HCT116 (cell line): ENCODE data around the gene DHX58. TPM values are rescaled to one million over a fixed set of nuclear protein-coding genes. Genes with fewer than 3 reads are reported as not detected.

Source experiments
- ATAC-seq: fragments of 200-7000 bp; cut with Tn5 transposase; 2 replicates; pipeline ENCODE4 v1.9.1; 2020; ENCODE audit warnings: mild to moderate bottlenecking, moderate library complexity
- BruUV-seq: library from RNA; stranded (reverse); fragments of 400-500 nt; replicated peaks from 2 replicates; lab custom pipeline; 2021; lab: Mats Ljungman, UMichigan
- CTCF ChIA-PET: fragments of 300-600 bp; sonication (Branson Sonifier 250); formaldehyde crosslinking; loops from one replicate; lab custom pipeline; 2021; ENCODE audit warnings: antibody characterized with exemption; lab: Charles Lee
- POLR2A ChIA-PET: fragments of 300-600, 350-600 bp; sonication (Branson Sonifier 250); formaldehyde crosslinking; loops from one replicate; lab custom pipeline; 2021; ENCODE audit warnings: antibody characterized with exemption; lab: Charles Lee
- RAD21 ChIA-PET, 2 experiments: fragments of 300-600 bp; sonication (Branson Sonifier 250); formaldehyde crosslinking; loops; one replicate each; lab custom pipeline; 2023; ENCODE audit warnings: low total read pairs in 2 of 2; ENCODE audit not compliant: uncharacterized antibody in 2 of 2, unreplicated experiment in 2 of 2, low non-redundant PET in 1 of 2; lab: Charles Lee
- DNase-seq: peaks from one replicate; pipeline ENCODE4 v3.0.0-alpha.2; 2010; ENCODE audit warnings: low read depth, low spot score
- H2AFZ ChIP-seq: fragments of 200-600 bp; shearing (Covaris generic), sonication (generic); 2 replicates; pipeline ENCODE4 v1.6.1; 2017; ENCODE audit warnings: low read depth, mixed run types, mixed read lengths, antibody characterized with exemption, low read length; ENCODE audit not compliant: poor library complexity, severe bottlenecking
- H3K27ac ChIP-seq: 2 replicates; pipeline ENCODE4 v1.5.1; 2012; ENCODE audit warnings: low read depth, low read length
- H3K27me3 ChIP-seq: fragments of 200-600 bp; sonication (generic); 2 replicates; pipeline ENCODE4 v1.6.1; 2016; ENCODE audit warnings: mixed run types, low read length, mixed read lengths; ENCODE audit not compliant: insufficient read depth
- H3K36me3 ChIP-seq, 2 experiments: fragments of 200-500 bp in 1 of 2; fragments of 200-600 bp in 1 of 2; sonication (Bioruptor generic) in 1 of 2; sonication (generic) in 1 of 2; 2 replicates each; pipeline versions ENCODE4 v1.5.1 to v1.6.1; 2014 to 2016; ENCODE audit warnings: low read length in 2 of 2, inconsistent platforms in 1 of 2, mixed read lengths in 1 of 2, mixed run types in 1 of 2; ENCODE audit not compliant: insufficient read depth in 2 of 2, control insufficient read depth in 1 of 2
- H3K4me1 ChIP-seq, 2 experiments: fragments of 200-600 bp in 1 of 2; sonication (generic) in 1 of 2; 2 replicates each; pipeline versions ENCODE4 v1.5.1 to v1.6.1; 2012 to 2017; ENCODE audit warnings: low read length in 2 of 2, inconsistent platforms in 1 of 2, mild to moderate bottlenecking in 1 of 2, mixed read lengths in 1 of 2, mixed run types in 1 of 2, moderate library complexity in 1 of 2; ENCODE audit not compliant: insufficient read depth in 2 of 2, control insufficient read depth in 1 of 2
- H3K4me2 ChIP-seq: fragments of 200-600 bp; sonication (generic); 2 replicates; pipeline ENCODE4 v1.6.1; 2017; ENCODE audit warnings: mixed run types, low read length, mixed read lengths
- H3K4me3 ChIP-seq, 2 experiments: fragments of 200-600 bp in 1 of 2; sonication (generic) in 1 of 2; replicated peaks in 1 of 2; 2 replicates each; pipeline ENCODE4 v1.5.1; 2011 to 2016; ENCODE audit warnings: low read length in 2 of 2, control low read depth in 1 of 2, low read depth in 1 of 2, mild to moderate bottlenecking in 1 of 2, mixed read lengths in 1 of 2, mixed run types in 1 of 2
- H3K79me2 ChIP-seq: fragments of 200-600 bp; sonication (generic); 2 replicates; pipeline ENCODE4 v1.6.1; 2017; ENCODE audit warnings: mild to moderate bottlenecking, mixed run types, low read length, moderate library complexity, mixed read lengths; ENCODE audit not compliant: insufficient read depth
- H3K9ac ChIP-seq: fragments of 200-600 bp; sonication (generic); 2 replicates; pipeline ENCODE4 v1.6.1; 2016; ENCODE audit warnings: low read length, mixed read lengths
- H3K9me2 ChIP-seq: fragments of 200-600 bp; sonication (generic), shearing (Covaris generic); 2 replicates; pipeline ENCODE4 v1.6.1; 2017; ENCODE audit warnings: mixed run types, mild to moderate bottlenecking, moderate library complexity; ENCODE audit not compliant: insufficient read depth
- H3K9me3 ChIP-seq, 2 experiments: fragments of 200-500 bp in 1 of 2; fragments of 200-600 bp in 1 of 2; sonication (Bioruptor generic) in 1 of 2; sonication (generic) in 1 of 2; 2 replicates each; pipeline ENCODE4 v1.6.1; 2014 to 2017; ENCODE audit warnings: low read length in 2 of 2, mixed read lengths in 2 of 2, inconsistent platforms in 1 of 2, low read depth in 1 of 2, mild to moderate bottlenecking in 1 of 2, mixed run types in 1 of 2, moderate library complexity in 1 of 2; ENCODE audit not compliant: control insufficient read depth in 1 of 2, insufficient read depth in 1 of 2
- H4K20me1 ChIP-seq: fragments of 200-600 bp; sonication (generic), shearing (Covaris generic); 2 replicates; pipeline ENCODE4 v1.6.1; 2017; ENCODE audit warnings: mixed run types, mild to moderate bottlenecking, moderate library complexity; ENCODE audit not compliant: insufficient read depth
- CBX3 ChIP-seq: IDR thresholded peaks from 2 replicates; pipeline ENCODE4 v1.6.1; 2012; ENCODE audit warnings: low read depth
- CEBPB ChIP-seq: IDR thresholded peaks from 2 replicates; pipeline ENCODE4 v1.6.1; 2012; ENCODE audit warnings: low read depth
- CTCF ChIP-seq, 3 experiments: fragments of 200-600 bp in 1 of 3; sonication (generic) in 1 of 3; IDR thresholded peaks in 2 of 3; conservative IDR thresholded peaks in 1 of 3; 2 replicates each; pipeline ENCODE4 v1.5.1; 2012 to 2017; ENCODE audit warnings: low read depth in 2 of 3, low read length in 2 of 3, antibody characterized with exemption in 1 of 3, borderline replicate concordance in 1 of 3, control low read depth in 1 of 3, mild to moderate bottlenecking in 1 of 3, mixed read lengths in 1 of 3, mixed run types in 1 of 3, moderate library complexity in 1 of 3; ENCODE audit not compliant: insufficient read depth in 1 of 3
- EGR1 ChIP-seq: IDR thresholded peaks from 2 replicates; pipeline ENCODE4 v1.6.1; 2012; ENCODE audit warnings: low read depth
- EZH2 ChIP-seq: fragments of 200-600 bp; sonication (generic); IDR thresholded peaks from 2 replicates; pipeline ENCODE4 v1.6.1; 2017; ENCODE audit warnings: antibody characterized with exemption, mixed run types
- EZH2phosphoT487 ChIP-seq: fragments of 200-600 bp; IDR thresholded peaks from 2 replicates; pipeline ENCODE4 v1.6.1; 2018; ENCODE audit warnings: antibody characterized with exemption, borderline replicate concordance
- JUND ChIP-seq: IDR thresholded peaks from 2 replicates; pipeline ENCODE4 v1.6.1; 2012
- MAX ChIP-seq: IDR thresholded peaks from 2 replicates; pipeline ENCODE4 v1.6.1; 2012
- RAD21 ChIP-seq: IDR thresholded peaks from 2 replicates; pipeline ENCODE4 v1.6.1; 2012; ENCODE audit warnings: low read depth, mild to moderate bottlenecking
- REST ChIP-seq: IDR thresholded peaks from 2 replicates; pipeline ENCODE4 v1.6.1; 2012; ENCODE audit warnings: low read depth
- TCF7L2 ChIP-seq: IDR thresholded peaks from 2 replicates; pipeline ENCODE4 v1.7.0; 2011; ENCODE audit warnings: borderline replicate concordance, inconsistent platforms; ENCODE audit not compliant: insufficient read depth, insufficient read length; ENCODE audit errors: extremely low read depth
- YY1 ChIP-seq: IDR thresholded peaks from 2 replicates; pipeline ENCODE4 v1.6.1; 2011; ENCODE audit warnings: low read length, low read depth, moderate library complexity, mild to moderate bottlenecking; ENCODE audit not compliant: insufficient replicate concordance; ENCODE audit errors: extremely low read depth
- intact Hi-C: fragments of 100-400 bp; cut with micrococcal nuclease; formaldehyde crosslinking; loops from 2 replicates; pipeline ENCODE4 v1.10.0; 2022
- total RNA-seq: library from RNA; stranded (reverse); gene quantifications from one replicate; pipeline ENCODE4 v1.2.1, GENCODE V29; 2021; ENCODE audit not compliant: unreplicated experiment

DHX58 gene
- total RNA-seq, 1 experiment from 2014 or later: 1.2 TPM

DNA sequence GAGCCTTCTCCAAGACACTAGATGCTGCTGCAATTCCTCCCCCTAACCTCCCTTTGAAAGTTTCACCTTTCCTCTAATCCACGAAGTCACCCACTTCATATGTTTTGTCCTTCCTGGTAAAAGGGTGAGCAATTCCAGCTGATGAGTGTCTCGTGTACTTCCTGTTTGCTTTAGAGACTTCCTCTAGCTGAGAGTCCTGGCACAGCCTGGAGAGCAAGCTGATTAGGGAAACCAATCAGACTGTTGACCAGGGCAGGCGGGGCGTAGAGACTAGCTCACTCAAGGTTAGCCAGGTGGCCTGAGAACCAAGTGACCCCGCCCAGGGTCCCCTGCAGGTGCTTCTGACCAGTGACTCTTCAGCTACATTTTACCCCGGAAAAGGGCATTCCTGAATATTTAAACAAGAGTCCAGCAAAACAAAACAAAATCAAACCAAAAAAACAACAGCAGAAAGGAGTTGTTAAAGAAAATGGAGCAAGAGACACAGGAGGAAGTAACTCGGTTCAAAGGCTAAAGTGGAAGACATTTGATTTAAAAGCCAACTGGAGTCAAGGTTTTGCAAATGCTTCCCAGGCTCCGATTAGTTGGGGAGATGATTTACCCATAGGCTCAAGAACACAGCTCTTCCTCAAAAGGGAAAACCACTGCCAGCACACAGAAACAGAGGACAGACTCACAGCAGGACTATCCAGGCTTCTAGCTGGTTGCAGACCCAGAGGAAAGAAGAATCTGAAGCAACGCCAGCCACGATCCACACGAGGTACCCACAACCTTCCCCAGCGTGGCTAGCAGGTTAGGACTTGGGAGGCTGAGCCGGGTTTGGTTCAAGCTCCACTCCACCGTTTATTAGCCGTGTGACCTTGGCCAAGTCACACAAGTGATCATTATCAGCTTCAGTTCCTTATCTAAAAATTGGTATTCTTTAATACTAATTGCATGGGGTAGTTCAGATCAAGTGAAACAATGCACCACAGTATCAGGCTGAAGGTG is 23.4 kb upstream of the DHX58 start:
- intact Hi-C loops: no loop called here
- peak overlapping the region; percentile 17; the same call in 1 of the 2 replicates for H3K4me2 ChIP-seq
- H3K9me2 ChIP-seq: no peaks in the 10 kb centered on the region
- peaks cover 0 to 11% of the 10 kb centered on the region in 2 experiments; a peak in 2 of 4 replicates for H3K4me1 ChIP-seq
- no peaks in the 10 kb centered on the region for H3K27me3 ChIP-seq
- ChIA-PET POLR2A (no interaction called here), CTCF (interaction anchor here (0.9 to 1.1 kb wide), 2 partner anchors 107 to 391 kb away, joined by 3 to 4 read pairs; no protein-coding TSS in a partner anchor), RAD21 (no interaction called here)
- no peak overlapping the region for H3K9ac ChIP-seq
- H4K20me1 ChIP-seq: no peaks in the 10 kb centered on the region
- no peak overlapping the region for H3K27ac ChIP-seq
- H3K9me3 ChIP-seq: no peaks in the 10 kb centered on the region
- H2AFZ ChIP-seq: no peak overlapping the region
- H3K4me3 ChIP-seq: no peak overlapping the region
- peaks cover under 1 to 10% of the 10 kb centered on the region in 2 experiments; a peak in 3 of 4 replicates for H3K36me3 ChIP-seq
- TF ChIP-seq RAD21 (no peak), REST (no peak), EZH2phosphoT487 (no peak), CEBPB (no peak), CBX3 (no peak), JUND (no peak), MAX (no peak), CTCF (IDR thresholded peaks at IDR 0.05 in 2 of 3, conservative IDR thresholded peaks at IDR 0.05 in 1 of 3; ENCODE audit: borderline replicate concordance in 1 of 3, insufficient read depth in 1 of 3, low read depth in 2 of 3, low read length in 2 of 3) (no peak), YY1 (no peak), EGR1 (no peak), EZH2 (no peak), TCF7L2 (no peak)
- no TSS peak for BruUV-seq
- ATAC-seq (no peak), DNase-seq (peak; percentile 7)
- H3K79me2 ChIP-seq: peaks cover 96% of the 10 kb centered on the region
